Cortex of kidney (tissue), 1 donor: Measurements from ENCODE around the gene PHOX2B.
"Not testable (repeated sequence)": the region's sequence is repeated elsewhere in the genome, so short reads cannot be mapped to it uniquely, and the experiment has no call there.

Source experiments
- DNase-seq: peaks from one replicate; lab custom pipeline; 2025; lab: John Stamatoyannopoulos, UW

The PHOX2B gene

DNA sequence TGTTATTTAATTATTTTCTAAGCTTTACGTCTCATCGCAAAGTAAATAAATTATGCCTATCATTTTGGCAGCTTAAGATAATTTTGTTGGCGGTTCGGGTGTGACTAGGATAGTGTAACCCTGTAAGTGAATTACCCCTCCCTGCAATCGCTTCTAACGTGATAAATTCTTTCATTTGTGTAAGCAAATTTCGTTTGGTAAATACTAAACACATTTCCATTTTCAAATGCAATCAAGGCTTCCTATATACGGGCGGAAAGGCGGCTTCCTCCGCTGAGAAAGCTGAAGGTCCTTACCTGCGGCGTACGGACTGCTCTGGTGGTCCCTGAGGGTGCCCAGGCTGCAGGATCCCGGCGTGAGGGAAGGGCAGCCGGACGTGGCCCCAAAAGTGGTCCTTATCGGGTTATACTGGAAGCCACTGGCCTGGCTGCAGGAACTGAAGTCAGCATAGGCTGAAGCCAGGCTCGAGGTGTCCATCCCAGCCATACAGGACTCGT is 403 bp downstream of the PHOX2B start:
- no peak for DNase-seq

DNA sequence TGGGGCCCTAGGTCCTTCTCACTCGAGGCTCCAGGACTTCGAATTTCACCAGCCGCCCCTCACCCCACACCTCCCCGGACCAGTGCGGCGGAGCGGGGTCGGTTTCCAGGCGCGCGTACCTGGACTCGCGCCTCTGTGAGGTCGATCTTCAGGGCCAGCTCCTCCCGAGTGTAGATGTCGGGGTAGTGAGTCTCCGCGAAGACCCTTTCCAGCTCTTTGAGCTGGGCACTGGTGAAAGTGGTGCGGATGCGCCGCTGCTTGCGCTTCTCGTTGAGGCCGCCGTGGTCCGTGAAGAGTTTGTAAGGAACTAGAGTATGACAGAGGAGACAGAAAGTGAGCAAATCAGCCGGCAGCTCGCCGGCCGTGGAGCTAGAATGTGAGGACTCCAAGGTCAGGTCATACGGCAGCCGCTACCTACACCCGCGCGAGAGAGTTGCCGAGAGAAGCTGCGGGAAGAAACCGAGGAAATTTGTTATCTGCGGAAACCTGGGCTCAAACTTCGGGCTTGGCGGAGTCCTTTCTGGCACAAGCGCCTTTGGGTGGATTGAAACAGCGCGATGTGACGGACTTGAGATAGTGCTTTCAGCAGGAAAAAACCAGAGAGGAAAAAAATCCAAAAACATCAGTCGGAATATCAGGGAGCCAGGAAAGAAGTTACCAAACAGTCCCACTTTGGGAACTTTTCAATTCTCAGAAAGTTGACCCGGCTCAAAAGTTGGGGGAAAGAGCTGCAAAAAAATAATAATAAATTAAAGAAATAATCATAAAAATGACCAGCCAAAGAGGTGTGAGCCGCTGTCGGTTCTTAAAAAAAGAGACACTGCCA is 1.1 kb downstream of the PHOX2B start:
- DNase-seq = no peak

DNA sequence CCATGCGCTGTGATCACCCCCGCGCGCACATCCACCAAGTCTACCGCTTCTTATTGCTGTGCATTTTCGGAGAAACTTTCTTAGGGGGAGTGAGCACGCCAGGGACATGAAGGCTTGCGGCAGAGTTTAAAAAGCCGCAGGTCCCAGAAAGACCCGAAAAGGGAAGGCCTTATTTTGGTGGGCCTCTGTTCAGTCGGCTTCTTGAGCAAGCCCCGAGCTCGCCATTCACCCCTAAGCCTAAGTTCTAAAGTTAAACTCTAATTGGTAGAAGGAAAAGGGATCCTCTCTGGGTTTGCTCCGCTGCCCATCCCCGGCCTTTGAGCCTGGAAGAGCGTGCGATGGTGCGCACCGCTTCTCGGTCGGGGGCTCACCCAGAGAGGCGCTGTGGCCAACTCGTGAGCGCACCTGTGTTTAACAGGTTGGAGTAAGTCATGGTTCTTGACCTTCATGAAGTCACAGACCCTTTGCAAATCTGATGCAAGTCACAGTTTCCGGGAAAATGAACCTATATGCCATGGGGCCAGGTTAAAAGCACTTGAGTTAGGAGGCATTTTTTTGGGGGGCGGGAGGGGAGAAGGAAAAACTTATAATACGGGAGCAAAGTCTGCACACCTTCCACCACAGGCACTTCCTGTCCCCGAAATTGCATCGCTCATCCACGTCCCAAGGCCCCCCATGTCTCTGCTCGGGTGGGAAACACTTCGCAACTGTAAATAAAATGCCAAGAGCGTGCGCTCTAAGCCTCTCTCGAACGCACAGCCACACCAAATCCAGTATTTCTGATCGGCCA is 1.9 kb downstream of the PHOX2B start:
- no peak for DNase-seq

DNA sequence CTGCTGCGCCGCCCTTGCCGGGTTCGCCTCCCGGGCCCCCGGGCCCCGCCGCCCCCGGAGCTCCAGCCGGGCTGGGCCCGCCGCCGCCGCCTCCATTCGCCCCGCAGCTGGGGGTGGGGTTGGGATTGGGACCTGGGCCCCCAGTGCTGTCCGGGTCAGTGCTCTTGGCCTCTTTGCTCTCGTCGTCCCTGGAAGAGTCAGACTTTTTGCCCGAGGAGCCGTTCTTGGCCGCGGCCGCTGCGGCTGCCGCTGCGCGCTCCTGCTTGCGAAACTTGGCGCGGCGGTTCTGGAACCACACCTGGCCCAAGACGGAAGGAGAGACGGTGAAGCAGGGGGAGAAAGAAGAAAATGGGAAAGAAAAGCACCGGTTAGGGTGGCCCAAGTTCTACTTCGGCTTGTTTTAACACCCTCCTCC is 2.5 kb downstream of the PHOX2B start:
- no peak for DNase-seq

DNA sequence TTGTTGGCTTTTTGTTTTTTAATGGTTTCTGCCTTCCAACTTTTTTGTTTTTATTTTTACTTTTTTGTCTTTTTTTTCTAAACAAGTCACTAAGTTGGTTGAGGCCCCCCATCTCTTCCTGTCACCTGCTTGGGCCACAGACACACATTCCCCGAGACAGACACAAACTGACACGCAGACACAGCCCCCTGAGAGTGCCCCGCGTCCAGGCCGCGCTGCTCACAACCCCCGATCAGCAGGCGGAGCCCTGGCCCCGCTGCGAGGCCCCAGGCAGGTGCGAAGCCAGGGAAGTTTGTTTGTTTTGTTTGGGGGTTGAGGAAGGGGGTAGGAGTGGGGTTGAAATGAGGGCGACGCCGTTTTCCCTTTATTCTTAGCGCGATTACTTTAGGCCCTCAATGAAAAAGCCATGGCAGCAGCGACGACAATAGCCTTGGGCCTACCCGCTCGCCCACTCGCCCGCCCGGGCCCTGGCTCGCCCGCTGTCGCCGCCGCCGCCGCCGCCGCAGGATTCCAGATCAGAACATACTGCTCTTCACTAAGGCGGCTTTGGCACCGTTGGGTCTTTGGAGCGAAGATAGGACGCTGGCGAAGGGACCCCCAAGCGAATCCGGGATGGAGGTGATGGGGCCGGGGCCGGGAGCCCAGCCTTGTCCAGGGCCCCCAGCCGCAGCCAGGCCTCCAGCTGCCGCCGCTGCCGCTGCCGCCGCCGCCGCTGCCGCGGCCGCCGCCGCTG is 3.1 kb downstream of the PHOX2B start:
- DNase-seq = no peak

DNA sequence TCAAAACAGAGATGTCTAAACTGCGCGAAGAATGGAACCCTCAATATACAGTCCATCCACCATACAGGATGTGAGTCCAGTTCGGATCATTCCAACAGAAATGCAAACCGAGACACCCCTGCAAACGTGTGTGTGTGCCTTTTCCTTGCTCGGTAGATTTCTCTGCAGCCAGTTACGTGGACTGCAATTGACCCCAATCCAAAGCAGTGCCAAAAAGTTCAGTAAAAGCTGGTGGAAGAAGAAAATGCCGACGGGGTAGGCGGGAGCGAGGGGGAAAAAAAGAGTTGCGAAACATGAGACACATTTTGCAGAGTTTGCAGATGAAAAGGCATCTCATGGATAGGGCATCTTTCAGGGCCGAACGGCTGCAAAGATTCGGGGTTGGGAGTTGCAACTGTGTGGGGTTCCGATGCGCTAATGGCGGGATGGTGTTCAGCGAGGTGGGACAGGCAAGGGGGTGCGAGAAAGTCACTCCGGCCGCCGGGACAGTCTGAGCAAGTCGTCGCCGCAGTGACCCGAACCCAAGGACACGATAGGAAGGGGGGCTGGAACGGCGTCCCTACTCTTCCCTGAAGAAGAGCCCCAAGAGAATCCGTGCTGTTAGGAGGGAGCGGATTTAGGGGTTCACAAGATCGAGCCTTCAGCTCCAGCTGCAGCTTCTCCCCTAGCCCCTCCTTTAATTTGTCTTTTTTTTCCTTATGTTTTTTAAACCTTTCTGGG is 3.8 kb downstream of the PHOX2B start:
- no peak for DNase-seq

DNA sequence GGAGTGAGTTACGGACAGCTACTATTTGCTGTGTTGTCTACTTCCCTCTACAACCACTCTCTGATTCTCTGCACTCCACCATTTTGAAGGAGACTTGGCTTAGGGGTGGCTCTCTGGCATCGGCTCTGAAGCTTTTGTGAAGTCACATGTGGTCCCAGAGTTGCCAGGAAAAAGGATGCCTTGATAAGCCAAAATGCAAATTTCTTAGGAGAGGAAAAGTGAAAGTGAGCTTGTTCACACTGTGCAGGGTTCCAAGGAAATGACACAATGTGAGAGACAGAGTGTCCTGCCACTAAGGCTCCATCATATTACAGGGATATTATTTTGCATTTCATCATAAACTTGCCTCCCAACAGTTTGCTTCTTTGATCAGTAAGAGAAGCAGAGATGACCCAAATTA is 7.2 kb downstream of the PHOX2B start:
- no peak for DNase-seq

DNA sequence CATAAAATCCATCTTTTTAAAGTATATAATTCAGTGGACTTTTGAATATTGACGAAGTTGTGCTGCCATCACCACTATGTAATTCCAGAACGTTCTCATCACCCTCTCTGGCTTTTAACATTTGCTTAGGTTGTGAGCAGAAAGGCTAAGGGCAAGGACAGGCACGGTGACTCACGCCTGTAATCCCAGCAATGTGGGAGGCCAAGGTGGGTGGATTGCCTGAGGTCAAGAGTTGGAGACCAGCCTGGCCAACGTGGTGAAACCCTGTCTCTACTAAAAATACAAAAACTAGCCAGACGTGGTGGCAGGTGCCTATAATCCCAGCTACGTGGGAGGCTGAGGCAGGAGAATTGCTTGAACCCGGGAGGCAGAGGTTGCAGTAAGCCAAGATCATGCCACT is 11.0 kb downstream of the PHOX2B start:
- not testable (repeated sequence) for DNase-seq

DNA sequence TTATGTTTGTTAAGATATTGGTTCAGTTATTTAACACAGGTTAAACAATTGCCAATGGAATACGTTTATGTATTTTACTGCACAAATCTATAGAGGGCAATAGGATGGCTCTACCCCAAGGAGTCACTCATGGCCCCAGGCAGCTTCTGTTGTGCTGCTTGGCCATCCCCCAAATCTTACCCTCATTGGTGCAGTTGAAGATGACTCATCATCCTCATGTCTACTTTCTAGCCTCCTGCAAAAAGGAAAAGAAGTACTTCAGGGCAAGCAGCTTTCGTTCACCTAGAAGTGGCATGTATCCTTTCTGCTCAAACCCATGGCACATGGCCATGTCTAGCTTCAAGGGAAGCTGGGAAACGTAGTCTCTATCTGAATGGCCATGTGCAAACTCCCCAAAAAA is 14.2 kb downstream of the PHOX2B start:
- DNase-seq = no peak

DNA sequence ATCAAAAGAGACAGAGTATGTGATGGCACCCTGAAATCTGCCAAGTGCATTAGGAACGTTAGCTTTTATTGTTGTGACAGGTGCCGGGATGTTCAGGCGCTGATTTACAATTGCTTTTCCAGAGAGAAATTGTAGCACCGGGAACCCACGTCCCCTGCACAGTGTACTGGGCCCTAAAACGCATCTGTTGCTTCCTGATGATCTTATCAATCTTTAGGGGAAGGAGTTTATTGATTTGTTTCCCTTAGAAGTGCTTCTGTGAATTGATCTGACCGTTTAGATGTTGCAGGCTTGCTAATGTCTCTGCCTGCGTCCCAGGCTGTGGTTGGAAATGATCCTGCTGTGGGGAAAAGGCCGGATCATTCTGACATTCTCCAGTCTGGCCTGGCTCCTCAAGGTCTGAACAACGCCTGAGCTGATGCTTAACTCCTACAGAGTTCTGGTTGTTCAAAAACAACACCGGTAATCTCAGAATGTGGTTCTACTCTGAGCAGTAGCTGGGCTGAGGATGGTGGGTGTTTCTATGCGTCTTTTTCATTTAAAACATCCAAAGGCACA is 16.9 kb downstream of the PHOX2B start:
- no peak for DNase-seq

DNA sequence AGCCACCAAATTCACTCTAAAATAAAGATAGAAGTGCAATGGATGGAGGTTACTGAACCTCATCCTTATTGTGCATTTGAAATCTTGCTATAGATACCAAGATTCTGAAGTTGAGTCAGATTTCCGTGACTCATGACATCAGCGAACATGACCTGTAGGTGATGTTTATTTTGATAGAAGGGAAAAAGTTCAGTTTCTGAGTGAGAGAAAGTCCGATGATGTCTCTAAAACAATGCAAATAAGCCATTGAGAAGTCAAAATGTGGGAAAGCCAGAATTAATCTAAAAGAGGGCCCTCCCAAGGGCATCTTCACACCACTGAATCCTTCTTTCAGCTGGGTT is 20.0 kb downstream of the PHOX2B start:
- no peak for DNase-seq

DNA sequence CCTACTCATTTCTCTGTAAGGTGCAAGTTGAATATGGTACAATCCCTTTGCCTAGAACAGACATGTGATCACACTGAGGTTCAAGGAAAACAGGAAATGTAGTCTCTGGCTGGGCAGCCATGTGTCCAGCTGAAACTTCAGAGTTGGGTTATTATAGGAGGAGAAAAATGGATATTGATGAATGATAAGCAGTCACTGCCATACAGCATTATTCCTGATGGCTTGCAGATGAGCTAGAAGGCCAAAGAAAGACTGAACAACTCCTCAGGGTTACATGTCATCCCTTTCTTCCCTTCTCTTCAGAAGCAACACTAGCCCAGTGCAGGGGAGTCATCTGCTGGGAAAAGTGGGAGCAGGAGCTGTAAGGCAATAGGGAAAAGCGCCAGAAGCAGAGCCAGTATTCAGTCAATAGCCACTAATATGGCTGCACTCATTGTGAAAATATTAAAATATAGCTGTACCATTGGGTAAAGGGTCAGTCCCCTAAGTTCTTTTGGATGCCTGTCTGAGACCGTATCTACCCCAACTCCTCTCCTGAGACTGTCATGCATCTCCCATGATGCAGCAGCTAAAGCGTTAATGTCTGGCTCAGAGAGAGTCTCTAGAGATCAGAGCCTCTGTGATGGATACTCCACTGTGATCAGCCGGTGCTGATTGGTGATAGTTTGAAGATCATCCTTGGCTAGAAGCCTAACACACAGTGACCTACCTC is 20.5 kb downstream of the PHOX2B start:
- no peak for DNase-seq

DNA sequence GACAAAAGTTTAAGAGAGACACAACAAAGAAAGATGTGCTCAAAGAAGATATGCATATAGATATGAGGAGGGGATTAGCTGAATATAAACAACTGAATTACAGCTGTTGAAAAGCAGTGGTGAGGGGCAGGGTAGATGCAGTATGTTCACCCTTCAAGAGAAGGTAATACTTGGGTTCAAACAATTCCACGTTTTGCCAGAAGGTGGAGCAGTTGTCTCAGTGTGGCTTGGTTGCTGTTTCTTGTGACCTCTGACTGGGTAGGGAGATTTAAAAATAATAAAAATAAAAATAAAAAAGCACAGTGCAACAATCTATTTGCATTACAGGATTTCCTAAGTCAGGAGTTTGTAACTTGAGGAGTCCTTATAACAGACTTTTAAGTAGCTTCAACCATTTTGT is 23.3 kb downstream of the PHOX2B start:
- no peak for DNase-seq

DNA sequence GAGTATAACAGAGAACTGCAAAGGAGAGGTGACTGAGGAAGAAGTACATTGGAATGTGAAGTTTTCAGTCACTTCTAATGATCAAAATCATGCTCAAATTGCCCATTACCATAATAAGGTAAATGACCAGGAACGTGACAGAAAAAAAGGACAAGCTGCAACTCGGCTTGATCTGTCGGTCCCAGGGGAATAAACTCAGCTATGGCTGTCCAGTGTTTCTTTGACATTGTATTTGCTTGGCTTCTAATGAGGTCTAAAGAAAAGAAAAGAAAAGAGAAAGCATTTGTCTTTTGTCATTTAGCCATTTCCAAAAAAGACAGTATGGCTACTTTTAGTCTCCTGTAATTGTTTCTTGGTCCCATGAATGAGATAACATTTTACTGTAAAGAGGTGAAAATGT is 25.2 kb downstream of the PHOX2B start:
- no peak for DNase-seq

DNA sequence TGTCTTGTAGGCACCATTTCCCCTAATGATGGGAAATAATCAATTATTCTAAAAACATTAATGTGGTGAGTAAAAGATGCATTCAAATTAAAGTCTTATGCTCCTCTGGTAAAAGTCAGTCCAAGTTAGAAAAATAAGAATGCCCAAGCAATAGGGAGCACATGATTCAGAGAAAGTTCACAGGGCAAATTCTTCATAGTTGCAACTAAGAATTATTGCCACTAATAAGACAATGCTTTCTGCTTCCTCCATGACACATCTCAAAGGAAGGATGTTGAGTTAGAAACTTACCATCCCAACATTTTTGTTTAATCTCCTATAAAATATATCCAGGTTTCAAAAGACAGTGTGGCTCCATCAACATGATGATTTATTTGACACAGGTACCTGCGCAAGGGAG is 26.3 kb downstream of the PHOX2B start:
- DNase-seq = no peak

DNA sequence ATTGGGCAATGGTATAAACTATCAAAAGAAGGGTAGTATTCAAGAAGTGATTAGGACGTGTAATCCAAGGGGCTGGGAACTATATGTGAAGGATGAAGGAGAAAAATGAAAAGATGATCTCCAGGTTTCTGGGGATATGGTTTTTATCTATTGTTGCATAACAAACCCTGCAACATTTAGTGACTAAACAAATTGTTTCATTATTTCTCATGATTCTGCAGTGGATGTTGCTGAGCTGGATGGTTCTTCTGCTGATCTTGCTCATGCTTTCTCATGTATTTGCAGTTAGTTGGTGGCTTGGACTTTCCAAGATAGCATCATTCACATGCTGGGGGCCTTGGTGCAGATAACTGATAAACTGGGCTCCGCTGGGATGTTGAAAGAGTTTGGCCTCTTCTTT is 29.1 kb downstream of the PHOX2B start:
- no peak for DNase-seq

DNA sequence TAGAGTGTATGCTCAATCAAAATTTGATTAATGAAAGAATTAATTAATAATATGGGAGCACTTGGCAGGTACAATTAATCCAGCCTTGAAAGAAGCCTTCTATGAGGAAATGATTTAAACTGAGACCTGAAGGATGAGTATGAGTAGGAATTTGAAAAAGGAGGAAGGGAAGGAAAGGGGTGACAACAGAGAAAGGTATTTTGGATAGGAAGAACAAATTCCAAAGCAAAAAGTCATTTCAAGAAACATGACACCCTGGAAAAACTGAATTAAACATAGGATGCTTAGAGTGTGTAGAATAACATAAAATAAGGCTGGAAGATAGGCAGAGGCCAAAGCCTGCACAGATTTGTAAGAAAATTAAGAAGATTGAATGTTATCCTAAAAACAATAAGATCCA is 29.6 kb downstream of the PHOX2B start:
- DNase-seq = no peak

DNA sequence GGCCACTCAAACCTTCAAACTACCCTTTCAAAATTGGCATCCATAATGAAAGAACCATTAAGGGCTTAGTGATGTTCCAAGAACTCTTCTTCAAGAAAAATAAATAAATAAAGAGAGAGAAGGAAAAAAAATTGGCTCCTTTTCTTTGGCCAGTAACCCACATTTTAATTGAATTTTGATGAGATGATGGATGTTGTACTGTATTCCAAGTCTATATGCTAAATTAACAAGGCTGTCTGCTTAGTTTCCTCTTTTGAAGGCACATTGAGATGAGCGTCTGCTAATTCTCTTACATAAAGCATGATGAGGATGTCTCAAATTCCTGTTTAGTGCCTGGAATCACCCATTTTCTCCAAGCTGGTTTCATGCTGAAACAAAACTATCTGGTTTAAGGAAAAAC is 33.4 kb downstream of the PHOX2B start:
- DNase-seq = no peak

DNA sequence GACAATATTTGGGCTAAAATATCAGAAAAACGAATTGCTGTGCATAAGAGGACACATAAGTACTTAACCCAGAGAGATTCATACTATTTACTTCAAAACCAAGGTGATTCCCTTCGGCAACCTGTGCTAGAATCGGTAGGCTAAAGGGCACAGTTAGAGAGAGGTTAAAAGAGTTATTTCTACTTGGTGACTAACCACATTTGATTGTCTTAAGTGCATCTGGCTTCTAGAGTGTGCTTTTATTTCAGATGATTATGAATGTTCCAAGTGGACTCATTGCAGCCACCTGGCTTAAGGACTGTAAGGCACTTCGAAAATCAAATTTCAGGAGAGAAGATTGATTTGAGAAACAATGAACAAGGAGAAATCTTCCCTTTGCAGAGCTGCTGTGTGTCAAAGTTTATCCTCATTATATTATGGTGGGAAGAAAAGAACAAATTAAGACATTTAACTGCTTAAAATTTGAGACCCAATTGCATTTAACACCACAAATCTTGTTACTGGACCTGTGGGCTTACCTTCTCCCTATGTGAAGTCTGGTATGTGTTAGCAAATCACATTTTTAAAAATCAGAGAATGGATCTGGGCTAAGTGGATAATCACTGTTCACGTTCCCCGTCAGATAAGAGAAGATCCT is 34.0 kb downstream of the PHOX2B start:
- DNase-seq = no peak

DNA sequence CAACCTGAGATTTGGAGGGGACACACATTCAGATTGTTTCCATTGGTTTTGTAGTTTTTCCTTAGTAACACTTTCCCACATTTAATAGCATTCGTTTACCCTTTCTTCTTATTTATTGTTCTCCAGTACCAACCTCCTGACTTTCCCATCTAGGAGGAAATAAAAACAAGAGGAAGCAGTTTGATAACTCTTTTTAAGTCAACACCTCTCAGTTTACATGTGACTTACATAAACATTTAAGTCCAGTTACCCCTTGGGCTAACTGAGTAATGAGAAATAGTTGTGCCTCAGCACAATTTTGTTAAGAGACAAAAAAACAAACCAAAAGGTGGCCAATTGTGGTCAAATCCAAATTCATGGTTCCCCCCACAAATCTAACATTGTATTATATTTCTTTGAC is 34.8 kb downstream of the PHOX2B start:
- DNase-seq = no peak

DNA sequence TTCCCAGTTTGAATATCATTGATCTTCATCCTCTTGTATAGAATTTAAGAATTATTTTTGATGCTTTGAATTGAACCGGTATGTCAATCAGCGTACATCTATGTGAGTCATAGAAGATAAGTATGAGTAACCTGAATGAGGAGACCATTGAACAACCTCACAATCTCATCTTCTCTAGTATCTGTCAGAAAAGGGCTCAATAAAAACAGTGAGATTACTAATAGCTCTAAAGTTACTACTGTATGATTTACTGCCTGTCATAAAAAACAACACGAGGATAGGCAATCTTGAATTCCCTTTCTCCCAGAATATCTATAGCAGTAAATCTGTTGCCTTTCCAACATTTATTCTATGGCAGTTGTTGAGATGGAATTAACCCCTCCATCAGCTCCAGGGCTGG is 36.1 kb downstream of the PHOX2B start:
- no peak for DNase-seq
